Stimulated activated CD8-positive, alpha-beta memory T cell treated with anti-CD3 and anti-CD28 coated beads, Interleukin-12 subunit alpha, Interleukin-12 subunit beta, amount 100 ng/mL, for 24 hours (primary cell): ENCODE data around the gene CCNK.
A peak's percentile ranks its signal among the peaks of the same experiment; 100 is the strongest.

Experiments
- DNase-seq: peaks from one replicate; pipeline ENCODE4 v3.0.0-alpha.2; 2020; ENCODE audit errors: extremely low read depth

The CCNK gene

DNA sequence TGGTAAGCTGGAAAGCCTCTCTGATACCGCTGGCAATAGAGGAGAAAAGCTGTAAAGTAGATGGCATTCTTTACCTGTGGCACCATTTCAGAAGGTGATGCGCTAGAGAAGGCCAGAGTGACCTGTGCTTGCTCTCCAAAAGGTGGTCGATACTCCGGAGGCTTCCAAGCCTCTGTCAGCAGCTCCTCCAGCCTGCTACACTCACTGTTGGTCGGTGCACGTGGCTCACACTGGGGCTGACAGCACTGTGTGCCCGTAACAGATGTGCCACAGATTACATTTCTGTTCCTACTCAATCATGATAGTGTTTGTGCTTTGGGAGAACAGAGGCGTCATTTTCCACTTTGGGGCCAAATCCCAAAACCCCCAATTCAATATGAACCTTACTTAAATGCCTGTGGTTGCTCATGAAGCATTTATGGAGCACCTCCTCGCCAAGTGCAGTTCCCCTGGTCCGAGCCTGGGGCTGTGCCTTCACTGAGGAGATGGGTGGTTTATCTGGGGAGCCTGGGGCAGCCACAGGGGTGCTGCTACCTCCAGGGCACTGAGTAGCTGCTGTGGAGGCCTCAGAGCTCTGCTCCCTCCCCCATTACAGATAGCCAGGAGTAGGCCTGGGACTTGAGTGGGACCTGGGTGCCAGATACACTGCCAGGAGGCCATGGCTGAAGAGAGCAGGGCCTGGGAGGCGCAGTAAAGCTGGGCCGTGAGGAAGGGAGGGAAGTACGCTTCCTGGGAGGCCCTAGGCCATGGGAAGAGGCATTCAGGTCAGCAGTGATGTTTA lies 26.8 kb downstream of the CCNK start:
- no peak for DNase-seq

DNA sequence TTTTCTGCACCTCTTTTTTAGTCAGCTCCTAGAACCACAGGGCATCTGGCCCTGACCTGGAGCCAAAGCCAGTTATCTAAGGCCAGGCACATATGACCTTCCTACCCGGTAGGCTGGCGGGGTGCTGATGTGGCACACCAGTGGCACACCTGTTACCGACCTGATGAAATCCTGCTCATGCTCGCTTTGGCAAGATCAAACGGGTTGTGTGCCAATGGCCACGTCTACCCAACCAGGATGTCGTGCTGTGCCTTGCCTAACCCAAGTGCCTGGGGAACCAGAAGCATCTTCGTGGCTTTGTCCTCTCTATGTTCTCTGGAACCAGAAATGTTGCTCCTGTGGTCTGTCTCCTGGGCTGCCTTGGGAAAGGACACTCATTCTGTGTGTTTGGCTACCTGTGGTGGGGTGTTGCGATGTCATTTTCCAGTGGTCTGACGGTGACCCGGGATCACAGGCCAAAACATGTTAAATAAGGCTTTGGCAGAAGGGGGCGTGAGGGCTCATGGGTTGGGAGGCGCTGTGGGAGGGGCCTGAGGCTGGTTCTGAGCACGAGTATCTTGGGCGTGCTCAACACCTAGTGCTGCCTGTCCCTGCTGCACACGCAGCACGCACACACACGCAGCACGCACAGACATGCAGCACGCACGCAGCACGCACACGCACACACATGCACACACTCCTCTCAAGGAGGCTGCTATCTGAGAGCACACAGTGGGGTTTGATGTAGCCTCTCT lies 27.9 kb downstream of the CCNK start:
- no peak for DNase-seq

DNA sequence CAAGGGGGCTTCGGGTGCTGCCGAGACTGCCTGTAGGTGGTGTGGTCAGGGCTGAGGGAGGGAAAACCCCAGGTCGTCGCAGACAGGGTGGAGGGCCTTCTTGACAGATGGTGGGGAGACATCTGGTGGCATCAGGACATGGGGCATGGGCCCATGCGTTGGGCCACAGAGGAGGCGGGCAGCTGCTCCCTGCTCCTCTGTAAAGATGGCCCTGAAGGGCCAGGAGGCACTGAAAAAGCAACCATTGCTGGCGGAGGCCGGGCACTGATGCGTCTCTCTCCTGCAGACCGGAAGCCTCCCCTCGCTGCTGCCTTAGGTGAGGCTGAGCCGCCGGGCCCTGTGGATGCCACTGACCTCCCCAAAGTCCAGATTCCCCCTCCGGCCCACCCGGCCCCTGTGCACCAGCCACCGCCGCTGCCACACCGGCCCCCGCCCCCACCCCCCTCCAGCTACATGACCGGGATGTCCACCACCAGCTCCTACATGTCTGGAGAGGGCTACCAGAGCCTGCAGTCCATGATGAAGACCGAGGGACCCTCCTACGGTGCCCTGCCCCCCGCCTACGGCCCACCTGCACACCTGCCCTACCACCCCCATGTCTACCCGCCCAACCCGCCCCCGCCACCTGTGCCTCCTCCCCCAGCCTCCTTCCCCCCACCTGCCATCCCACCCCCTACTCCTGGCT lies 28.8 kb downstream of the CCNK start:
- DNase-seq = no peak

DNA sequence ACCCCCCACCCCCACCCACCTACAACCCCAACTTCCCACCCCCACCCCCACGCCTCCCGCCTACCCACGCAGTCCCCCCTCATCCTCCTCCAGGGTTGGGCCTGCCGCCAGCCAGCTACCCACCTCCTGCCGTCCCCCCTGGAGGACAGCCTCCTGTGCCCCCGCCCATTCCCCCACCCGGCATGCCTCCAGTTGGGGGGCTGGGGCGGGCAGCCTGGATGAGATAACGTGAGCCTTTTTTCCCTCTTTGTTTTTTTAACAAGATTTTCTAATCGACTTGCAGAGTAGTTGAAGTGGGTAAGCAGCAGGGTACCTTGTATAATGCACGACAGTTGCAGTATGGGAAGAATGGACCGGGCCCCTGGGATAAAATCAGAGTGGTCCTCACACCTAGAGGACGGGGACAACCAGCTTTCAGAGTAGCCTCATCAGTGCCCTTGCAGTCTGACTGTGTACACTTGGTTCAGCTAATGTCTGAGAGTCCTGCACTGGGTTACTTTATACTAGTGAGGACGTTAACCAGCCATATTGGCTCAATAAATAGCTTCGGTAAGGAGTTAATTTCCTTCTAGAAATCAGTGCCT lies 29.4 kb downstream of the CCNK start:
- DNase-seq = no peak

DNA sequence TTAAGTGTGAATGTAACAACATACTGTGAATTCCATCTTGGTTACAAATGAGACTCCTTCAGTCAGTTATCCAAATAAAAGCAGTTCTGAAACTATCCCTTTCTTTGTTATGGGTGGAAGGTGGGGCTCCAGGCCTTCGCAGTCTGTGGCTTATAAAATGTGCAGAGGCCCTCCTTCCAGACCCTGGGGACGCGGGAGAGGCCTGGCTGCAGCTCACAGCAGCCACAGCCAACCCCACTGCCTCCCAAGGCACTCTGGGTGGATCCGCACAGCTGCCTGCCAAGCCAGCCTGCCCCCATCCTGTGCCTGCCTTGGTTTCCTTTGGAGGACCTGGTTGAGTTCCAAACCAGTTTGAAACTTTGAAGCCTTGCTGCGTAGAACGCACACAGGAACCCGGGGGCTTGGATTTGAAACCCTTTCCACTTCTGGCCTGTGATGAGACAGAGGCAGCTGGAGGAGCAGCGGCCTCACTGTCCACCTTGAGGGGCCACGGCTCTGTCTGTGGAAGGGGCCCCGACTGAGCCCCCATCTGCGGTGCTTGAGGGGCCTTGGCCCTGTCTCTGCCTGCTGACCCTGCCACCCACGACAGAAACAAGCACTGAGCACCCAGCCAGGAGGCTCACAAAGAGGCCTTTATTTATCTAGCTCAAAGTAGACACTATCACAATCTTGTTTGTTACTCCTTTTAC lies 30.4 kb downstream of the CCNK start:
- DNase-seq = no peak

DNA sequence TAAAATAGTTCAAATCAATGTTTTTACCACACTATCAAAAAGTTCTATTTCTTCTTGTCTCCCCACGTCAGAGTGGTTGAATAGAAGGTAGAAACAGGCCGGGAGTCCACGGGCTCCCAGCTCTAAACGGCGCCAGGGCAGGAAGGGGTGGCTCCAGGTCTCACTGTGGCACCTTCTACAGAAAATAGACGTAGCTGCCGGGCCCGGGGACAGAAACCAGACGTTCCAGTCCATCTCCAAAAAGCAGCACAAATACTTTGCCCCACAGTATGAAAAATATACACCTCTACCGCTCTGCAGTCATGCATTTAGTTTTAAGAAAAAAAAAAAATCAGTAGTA lies 30.9 kb downstream of the CCNK start:
- no peak for DNase-seq

DNA sequence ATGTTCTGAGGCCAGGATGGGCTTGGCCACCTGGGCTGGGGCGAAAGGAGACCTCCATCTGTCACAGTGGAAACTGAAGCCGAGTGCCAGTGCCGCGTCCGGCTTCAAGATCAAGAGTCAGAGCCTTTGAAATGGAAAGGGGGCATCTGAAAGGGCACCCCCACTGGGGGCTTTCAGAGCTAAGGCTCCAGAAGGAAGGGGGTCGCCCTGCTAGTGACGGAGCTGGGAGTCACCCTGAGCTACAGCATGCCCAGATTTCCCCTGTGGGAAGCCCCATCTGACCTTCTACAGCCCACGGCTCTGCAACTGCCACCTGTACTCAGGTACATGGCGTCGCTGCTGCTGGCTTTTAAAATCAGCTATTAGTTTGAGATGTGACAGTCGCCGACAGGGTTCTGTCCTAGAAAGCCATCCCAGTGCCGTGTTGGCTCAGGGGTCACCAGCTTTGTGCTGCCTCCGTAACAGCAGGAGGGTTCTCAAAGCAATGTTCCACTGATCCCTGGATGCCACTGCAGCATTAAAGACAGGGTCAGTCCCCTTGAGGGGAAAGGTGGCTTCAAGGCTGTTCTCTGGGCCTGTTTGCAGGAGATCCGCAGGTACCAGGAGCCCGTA lies 31.5 kb downstream of the CCNK start:
- DNase-seq = no peak

DNA sequence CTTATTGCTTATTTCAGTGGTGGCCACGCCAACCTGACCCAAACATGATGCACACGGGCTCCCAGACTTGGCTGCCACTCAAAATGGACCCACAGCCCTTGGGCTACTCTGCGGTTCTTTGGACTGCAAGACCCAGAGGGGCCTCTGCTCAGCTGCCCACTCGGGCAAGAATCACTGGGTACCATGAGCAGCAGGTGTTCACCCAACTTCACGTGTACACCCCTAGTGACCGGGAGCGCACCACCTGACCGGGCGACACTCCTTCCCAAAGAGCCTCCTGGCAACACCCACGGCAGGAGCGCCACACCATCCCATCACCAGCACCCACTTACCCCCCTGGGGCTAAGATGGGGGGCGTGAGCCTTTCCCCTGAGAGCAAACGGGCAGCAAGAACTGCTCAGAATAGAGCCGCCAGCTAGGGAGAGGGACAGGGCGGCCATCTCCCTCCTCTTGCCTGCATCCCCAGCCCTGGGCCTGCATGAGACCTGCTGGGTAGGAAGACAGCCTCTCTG lies 32.0 kb downstream of the CCNK start:
- DNase-seq = no peak

DNA sequence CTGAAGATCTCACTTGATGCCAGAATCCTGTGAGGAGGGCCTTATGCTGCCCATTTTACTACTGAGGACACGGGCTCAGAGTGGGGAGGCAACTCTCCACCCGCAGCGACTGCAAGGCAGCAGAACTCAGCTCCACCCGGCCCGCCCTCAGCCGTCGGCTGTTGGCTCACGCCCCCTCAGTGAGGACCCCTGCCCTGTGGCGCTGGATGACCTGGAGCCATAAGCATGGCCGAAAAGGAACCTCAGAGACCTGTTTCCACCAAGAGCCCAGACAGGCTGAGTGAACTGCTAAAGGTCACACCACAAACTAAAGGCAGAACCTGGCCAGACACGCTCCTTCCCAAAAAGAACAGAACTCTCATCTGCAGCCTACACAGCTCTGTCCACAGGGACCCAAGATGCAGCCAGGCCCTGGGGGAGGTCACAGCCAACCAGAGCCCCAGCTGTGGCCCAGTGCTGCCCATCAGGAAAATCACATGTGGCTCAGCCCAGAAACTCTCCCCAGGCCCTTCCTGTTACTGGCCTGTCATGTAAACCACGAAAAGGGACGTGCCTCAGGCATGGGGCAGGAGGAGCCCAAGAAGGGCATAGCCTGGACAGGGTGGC lies 32.8 kb downstream of the CCNK start:
- no peak for DNase-seq

DNA sequence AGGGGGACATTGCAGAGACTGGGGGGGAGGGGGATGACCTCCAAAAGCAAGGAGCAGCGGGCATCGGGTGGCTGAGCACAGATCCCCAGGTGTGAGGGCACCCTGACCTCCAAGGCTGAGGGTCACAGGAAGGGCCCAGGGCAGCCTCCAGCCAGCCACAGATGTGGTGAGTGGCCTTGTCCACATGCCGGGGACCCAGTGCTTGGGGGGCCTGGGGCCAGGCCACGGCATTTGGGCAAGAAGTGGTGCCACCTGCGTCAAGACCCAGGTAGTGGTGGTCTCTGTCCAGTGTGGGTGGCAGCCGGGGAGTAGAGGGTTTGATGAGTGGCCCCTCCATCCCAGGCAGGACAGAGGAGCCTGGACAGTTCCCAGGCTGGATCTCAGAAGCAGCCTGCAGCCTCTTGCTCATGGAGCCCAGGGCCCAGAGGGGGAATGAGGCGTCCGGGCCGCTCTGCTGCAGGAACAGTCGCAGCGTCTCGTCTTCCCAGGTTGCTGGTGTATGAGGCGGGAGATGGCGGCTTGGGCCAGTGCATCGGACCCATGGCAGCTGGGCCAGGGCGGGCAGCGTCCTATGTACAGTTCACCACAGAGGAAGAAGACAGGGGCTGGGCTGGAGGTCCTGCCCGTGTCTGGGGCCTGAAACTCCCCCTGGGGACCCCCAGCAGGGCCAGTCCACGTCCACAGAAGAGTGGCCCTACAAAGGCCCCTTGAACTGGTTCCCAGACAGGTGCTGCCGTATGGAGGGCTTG lies 33.5 kb downstream of the CCNK start:
- DNase-seq = no peak

DNA sequence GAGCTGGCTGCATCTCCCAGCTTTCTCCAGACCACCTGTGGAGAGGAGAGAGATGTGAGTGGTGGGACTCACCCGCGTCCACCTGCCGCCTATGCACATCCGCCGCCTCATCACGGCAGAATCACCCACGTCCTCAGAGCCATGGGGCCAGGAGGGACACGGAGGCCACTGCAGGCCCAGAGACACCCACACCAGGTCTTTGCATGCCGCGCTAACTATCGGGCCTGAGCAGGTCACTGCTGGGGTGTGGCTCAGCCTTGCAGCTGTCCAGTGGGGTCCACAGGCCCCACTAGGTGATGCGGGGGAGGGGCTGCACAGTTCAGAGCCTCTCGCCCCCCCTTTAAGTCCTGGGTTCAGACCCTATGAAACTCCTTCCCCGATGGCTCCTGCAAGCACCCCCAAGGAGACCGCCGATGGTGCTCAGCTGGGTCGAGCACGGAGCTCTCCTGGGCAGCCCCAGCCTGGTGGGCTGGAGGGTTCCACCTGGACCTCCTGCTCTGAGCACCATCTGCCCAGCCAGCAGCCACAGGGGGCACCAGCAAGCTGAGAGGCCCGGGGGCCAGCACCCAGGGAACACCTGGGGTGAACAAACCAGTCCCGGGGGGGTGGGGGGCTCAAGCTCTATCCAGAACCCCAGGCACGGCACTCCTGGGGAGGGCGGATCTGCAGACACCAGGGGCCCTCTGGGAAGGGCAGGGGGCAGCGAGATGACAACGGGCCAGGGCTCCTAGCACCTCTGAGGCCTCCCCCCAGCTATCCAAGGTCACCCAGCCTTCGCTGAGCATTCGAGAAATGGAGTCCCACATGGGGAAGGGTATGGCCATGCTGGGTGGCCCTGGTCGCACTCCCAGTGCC lies 34.3 kb downstream of the CCNK start:
- DNase-seq = no peak

DNA sequence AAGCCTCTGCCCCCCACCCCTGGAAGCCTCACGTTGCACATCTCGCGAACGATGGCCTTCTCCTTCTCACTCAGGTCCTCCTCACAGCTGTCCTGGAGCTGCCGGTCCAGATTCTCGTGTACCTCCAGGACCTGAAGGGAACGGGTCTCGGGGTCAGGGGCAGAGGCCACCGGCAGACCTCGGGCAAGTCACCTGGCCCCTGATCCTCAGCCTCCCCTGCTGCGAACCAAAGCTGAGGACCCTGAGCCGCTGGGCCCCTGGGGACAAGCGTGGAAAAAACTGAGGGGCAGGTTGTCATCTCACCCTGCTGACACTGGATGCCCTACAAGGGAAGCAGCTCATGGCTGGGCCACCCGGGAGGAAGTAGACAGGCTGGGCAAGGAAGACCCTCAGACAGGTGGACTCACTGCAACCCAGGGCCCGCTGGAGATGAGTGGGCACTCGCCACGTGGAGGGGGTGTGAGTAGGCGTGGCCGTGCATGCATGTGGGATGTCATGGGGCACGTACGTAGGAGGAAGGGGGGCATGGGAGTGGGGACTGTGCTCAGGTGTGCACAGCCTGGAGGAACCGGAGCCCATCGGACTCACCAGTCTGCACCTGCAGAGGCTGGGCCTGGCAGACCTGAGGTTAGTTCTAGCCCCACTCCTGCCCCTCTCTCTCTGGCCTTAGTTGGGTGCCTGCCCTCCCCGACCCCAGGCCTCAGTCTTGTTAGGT lies 35.1 kb downstream of the CCNK start:
- DNase-seq = no peak

DNA sequence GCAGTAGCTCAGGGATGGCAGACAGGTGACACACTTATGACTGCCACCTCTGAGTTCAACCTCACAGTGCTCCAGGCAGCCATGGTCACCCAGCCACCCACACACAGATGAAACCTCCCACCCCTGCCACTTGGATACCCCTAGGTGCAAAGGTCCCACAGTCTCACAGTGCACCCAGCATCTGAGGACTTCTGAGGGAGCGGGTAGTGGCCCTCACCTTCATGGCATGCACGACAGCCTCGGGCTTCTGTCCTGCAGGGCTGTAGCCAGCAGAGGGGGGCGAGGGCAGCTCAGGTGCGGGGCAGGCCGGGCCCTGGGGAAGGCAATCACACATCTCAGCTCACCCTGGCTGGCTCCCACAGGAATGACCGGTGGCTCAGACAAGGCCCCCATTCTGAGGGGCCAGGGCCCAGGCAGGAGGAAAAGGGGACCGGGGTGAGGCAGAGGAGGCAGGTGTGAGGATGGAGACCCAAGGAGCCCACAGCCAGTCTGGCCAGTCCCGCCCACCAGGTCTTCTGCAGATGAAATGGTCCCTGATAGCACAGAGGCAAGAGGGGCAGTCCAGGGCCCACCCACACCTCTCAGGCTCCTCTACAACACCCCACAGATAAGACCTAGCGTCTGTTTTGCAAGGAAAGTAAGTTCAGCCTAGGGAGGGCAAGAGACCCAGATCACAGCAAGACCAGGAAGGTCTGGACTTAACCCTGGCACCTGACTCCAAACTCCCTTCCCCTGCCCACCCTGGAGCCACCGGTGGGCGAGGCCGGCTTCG lies 35.8 kb downstream of the CCNK start:
- no peak for DNase-seq

DNA sequence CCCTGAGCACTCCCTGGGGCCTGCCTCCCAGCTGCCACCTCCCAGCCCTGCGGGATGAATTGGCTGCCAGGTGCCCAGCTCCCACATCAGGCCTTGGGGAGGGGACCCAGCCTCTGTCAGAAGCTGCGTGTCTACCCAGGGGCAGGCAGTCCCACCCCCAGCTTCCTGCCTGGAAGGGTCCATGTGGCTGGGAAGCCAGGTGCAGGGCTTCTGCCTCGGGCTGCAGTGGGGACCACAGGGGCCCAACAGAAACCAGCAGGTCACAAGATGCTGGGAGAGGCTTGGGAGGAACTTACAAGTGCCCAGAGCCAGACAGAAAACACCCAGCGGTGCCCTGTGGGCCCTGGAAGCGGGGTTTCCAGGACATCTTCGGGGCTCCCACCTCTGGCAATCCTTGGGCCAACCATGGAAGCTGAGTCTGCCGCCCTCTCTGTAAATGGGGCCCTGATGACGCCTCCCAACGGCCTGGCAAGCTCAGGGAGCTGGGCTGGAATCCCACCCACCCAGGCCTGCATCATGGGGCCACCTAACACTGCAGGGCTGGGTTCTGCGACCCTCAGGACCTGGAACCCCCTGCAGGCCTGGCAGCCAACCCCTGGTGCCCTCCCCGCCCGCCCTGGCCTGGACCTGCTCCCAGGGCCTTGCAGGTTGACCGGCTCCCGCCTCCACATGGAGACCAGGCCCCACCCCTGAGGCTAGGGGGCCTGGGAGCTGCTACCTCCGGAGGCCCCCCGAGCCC lies 36.6 kb downstream of the CCNK start:
- no peak for DNase-seq

DNA sequence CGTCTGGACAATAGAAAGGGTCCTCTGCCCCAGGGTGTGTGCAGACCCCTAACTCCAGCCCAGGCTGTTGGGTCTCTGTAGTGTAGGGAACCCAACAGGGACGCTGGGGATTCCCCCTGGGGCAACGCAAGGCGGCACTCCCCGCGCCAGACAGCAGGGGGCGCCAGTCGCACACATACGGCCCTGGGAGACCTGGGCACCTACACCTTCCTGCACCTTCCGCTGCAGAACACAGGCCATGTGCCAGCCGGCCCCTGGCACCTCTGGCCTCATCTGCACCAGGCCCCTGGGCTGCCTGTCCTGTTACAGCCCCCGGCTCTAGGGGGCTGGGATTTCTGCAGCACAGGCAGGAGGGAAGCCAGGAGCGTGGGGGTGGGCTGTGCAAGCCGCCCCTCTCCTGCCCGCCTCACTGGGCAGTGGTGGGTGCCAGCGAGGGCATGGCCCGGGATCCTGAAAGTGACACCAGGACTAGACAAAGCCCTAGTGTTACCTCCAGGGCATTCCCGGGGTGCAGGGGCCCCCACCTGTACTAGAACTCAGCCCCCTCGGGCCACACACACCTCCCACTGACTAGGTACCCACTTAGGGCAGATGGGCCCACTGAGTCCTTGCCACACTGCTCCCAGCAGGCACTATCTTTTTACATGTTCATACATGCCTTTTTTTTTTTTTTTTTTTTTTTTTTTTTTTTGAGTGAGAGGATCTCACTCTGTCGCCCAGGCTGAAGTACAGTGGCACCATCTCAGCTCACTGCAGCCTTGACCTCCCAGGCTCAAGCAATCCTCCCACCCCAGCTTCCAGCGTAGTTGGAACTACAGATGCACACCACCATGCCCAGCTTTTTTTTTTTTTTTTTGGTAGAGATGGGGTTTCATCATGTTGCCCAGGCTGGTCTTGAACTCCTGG lies 37.5 kb downstream of the CCNK start:
- peak; percentile 46 for DNase-seq

DNA sequence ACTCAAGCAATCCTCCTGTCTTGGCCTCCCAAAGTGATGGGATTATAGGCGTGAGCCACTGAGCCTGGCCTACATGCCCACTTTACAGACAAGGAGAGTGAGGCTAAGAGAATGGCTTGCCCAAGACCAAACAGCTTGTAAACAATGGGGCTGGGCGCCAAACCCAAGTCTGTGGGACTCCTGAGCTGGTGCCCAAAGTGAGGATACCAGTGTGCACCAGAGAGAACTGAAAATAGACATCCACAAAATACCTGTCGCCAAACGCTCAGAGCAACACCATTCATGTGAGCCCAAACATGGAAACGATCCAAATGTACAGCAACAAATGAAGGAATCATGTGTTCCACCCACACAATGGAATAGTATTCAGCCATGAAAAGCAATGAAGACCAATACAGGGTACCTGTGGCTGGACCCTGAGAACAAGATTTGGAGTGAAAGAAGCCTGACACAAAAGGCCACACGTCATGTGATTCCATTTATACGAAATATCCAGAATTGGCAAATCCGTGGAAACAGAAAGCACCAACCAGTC lies 38.2 kb downstream of the CCNK start:
- no peak for DNase-seq
